ENCODE data around the gene ASTN2.

ASTN2 gene

GRCh38 chr9:116414374-116414773 is 1000.5 kb downstream of the ASTN2 start:
- no peak overlapping the region for H3K4me3 ChIP-seq (ENCODE audit: low read depth, low read length)
- no peak for TF ChIP-seq CTCF (IDR thresholded peaks at IDR 0.05; ENCODE audit: low read depth, low read length)

- no peak for TF ChIP-seq CTCF (IDR thresholded peaks at IDR 0.05; ENCODE audit: low read depth, low read length)
- no peak overlapping the region for H3K4me3 ChIP-seq (ENCODE audit: low read depth, low read length)
These were observed 1003.4 kb downstream of the ASTN2 start for GRCh38 chr9:116411506-116411905.

- no peak for TF ChIP-seq CTCF (IDR thresholded peaks at IDR 0.05; ENCODE audit: low read depth, low read length)
- no peak overlapping the region for H3K4me3 ChIP-seq (ENCODE audit: low read depth, low read length)
These were observed 1005.2 kb downstream of the ASTN2 start for GRCh38 chr9:116409638-116410037.

- H3K4me3 ChIP-seq (ENCODE audit: low read depth, low read length) = no peak overlapping the region
- no peak for TF ChIP-seq CTCF (IDR thresholded peaks at IDR 0.05; ENCODE audit: low read depth, low read length)
These were observed 1005.7 kb downstream of the ASTN2 start for GRCh38 chr9:116409129-116409528.

GRCh38 chr9:116406469-116406868 is 1008.4 kb downstream of the ASTN2 start:
- no peak for TF ChIP-seq CTCF (IDR thresholded peaks at IDR 0.05; ENCODE audit: low read depth, low read length)
- H3K4me3 ChIP-seq (ENCODE audit: low read depth, low read length) = no peak overlapping the region

GRCh38 chr9:116405321-116405720 is 1009.5 kb downstream of the ASTN2 start:
- no peak overlapping the region for H3K4me3 ChIP-seq (ENCODE audit: low read depth, low read length)
- TF ChIP-seq CTCF (IDR thresholded peaks at IDR 0.05; ENCODE audit: low read depth, low read length) = no peak

GRCh38 chr9:116404228-116404627 is 1010.6 kb downstream of the ASTN2 start:
- no peak overlapping the region for H3K4me3 ChIP-seq (ENCODE audit: low read depth, low read length)
- no peak for TF ChIP-seq CTCF (IDR thresholded peaks at IDR 0.05; ENCODE audit: low read depth, low read length)
